Measurements from ENCODE around the gene ZNF382. TPM values are rescaled to one million over a fixed set of nuclear protein-coding genes. Genes with fewer than 3 reads are reported as not detected.

ZNF382 gene
- total RNA-seq (1 to 10 TPM; 4.2 to 4.4 TPM), total RNA-seq (5.6 to 37.9 (median 17.6) reads per million in 172 experiments)
- polyA plus RNA-seq (2013, experiment 1 of 2) = 10.5 TPM
- 8.2 TPM for polyA plus RNA-seq (2013, experiment 2 of 2)

DNA sequence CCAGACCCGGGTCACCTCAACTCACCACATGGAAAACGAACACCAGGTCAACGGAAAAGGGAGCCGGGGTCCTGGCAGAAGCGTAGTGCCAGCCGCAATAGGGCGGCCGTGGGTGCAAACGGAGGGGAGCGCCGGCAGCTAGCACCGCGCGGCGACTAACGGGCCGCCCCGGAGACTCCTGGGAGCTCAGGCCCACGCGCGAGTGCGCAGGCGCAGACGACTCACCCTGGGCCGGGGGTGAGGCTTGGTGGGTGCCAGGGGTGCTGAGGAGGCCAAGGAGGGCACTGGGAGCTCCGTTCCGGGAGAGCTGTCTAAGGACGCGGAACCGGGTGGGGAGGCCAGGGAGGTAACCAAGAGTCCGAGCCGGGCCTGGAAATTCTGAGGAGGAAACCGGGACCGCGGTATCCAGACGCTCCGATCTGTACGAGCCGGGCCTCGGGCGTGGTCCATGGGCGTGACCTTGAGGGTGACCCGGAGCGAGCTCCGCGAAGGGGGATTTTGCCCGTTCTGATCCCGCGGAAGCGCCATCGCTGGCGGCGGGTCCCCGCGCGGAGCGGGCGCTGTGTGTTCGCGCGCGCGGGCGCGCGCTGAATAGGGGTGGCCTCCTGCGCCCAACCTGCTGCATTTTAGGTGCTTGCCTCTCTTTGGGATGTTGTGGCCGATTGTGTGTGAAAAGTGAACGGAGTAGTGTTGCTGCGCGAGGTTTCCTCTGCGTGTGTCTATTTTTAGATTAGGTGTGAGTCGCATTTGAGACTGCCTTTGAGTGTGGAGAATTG is at the start of gene ZNF382:
Gene ZNF382, plus strand, starts transcription at position 213 of the 776 bp plus-strand sequence. CDS start 4,602 bp downstream, outside the sequence.
- H3K36me3 Mint-ChIP-seq (ENCODE audit: low read depth) = peaks cover 61% of the 10 kb centered on the region

DNA sequence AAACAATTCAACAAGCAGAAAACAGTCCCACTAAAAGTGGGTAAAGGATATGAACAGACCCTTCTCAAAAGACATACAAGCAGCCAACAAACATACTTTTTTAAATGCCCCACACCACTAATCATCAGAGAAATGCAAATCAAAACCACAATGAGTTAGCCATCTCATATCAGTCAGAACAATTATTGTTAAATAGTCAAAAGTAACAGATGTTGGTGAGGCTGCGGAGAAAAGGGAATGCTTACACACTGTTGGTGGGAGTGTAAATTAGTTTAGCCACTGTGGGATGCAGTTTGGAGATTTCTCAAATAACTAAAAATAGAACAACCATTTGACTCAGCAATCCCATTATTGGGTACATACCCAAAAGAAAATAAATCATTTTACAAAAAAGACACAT is 40.7 kb upstream of the ZNF382 start:
- TF ChIP-seq, protein P1, sequence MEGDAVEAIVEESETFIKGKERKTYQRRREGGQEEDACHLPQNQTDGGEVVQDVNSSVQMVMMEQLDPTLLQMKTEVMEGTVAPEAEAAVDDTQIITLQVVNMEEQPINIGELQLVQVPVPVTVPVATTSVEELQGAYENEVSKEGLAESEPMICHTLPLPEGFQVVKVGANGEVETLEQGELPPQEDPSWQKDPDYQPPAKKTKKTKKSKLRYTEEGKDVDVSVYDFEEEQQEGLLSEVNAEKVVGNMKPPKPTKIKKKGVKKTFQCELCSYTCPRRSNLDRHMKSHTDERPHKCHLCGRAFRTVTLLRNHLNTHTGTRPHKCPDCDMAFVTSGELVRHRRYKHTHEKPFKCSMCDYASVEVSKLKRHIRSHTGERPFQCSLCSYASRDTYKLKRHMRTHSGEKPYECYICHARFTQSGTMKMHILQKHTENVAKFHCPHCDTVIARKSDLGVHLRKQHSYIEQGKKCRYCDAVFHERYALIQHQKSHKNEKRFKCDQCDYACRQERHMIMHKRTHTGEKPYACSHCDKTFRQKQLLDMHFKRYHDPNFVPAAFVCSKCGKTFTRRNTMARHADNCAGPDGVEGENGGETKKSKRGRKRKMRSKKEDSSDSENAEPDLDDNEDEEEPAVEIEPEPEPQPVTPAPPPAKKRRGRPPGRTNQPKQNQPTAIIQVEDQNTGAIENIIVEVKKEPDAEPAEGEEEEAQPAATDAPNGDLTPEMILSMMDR (IDR thresholded peaks at IDR 0.05) = no peak
- CTCF ChIA-PET = no interaction called here

More for the DNA sequence above, at the start of gene ZNF382:
- ChIA-PET POLR2A (interaction anchor here (0.6 to 2.7 kb wide), 27 partner anchors 9 to 901 kb away, joined by 3 to 42 read pairs (median 6); partner anchors contain the start of genes POLR2I, TBCB, ZFP14 and ZFP82), CTCF (interaction anchor here (0.6 to 1.6 kb wide), 5 partner anchors 20 to 234 kb away, joined by 3 to 6 read pairs (median 3); partner anchors contain the start of genes ZNF529 and ZNF566)
- H3K4me3 Mint-ChIP-seq = peak within 1 kb of the TSS; percentile 85
- peaks cover 4% of the 10 kb centered on the region for H3K36me3 ChIP-seq (ENCODE audit: insufficient read depth, low read length)
- peaks cover 10% of the 10 kb centered on the region for H3K4me1 ChIP-seq (ENCODE audit: insufficient read depth, low read length)
- H3K27me3 Mint-ChIP-seq = no peaks in the 10 kb centered on the region
- peaks cover 2% of the 10 kb centered on the region for H3K9me3 Mint-ChIP-seq
- H3K4me3 ChIP-seq (ENCODE audit: low read length) = peak within 1 kb of the TSS; percentile 87
- H3K27ac Mint-ChIP-seq = peak within 1 kb of the TSS; percentile 83
- no peaks in the 10 kb centered on the region for H3K27me3 ChIP-seq (ENCODE audit: control insufficient read depth in 1 of 2, insufficient read depth in 2 of 2, low read length in 2 of 2)
- peaks cover 28% of the 10 kb centered on the region for H3K4me1 Mint-ChIP-seq (ENCODE audit: low read depth)
- TF ChIP-seq, protein P1 (IDR thresholded peaks at IDR 0.05) = no peak
- peak; percentile 75 for ATAC-seq (ENCODE audit: poor library complexity)
- intact Hi-C loops (cut with DNase I, micrococcal nuclease) = loop anchor here (1.0 to 10.0 kb wide), 6 partner anchors 32 to 230 kb away; partner anchors contain the start of genes ZNF260 (in 2 of the 2), ZNF461 (in 1 of the 2), ZNF529 (in 1 of the 2) and ZNF566 (in 1 of the 2)
- peaks cover 0 to 3% of the 10 kb centered on the region in 2 experiments for H3K9me3 ChIP-seq (ENCODE audit: control insufficient read depth in 1 of 2, insufficient read depth in 1 of 2, low read length in 2 of 2)
- peak; percentile 74 to 92 (median 85) for DNase-seq
- peak within 1 kb of the TSS; percentile 92 to 95 for H3K27ac ChIP-seq (ENCODE audit: low read depth in 1 of 2, low read length in 2 of 2)

DNA sequence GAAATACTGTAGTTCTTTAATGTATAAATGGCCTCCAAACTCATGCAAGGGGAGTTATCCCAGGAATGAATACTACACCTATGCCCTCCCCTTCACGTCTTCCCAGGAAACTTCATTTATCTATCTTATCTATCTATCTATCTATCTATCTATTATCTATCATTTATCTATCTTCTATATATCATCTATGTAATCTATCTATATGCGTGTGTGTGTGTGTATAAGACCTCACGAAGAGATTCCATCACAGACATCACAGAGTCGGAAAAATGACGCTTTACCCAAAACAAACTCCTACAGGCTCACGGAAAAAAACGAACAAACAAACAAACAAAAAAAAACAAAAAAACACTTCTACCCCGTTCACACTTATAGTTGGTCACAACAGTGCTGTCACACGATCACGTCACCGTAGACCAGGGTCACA is 32.5 kb upstream of the ZNF382 start:
- intact Hi-C loops (cut with DNase I, micrococcal nuclease) = loop anchor here (1.0 to 5.0 kb wide), 11 partner anchors 32 to 645 kb away; partner anchors contain the start of genes ZFP14 (in 2 of the 2), ZNF260 (in 2 of the 2), ZNF566 (in 2 of the 2) and ZNF345 (in 1 of the 2)
- Mint-ChIP-seq H3K4me1 (ENCODE audit: low read depth) (peaks cover 43% of the 10 kb centered on the region), H3K36me3 (ENCODE audit: low read depth) (peaks cover 85% of the 10 kb centered on the region), H3K9me3 (peaks cover 6% of the 10 kb centered on the region), H3K27ac (peak overlapping the region; percentile 93), H3K27me3 (no peaks in the 10 kb centered on the region), H3K4me3 (peak overlapping the region; percentile 94)
- H3K4me3 ChIP-seq (ENCODE audit: low read length) = peak overlapping the region; percentile 88
- H3K36me3 ChIP-seq (ENCODE audit: insufficient read depth, low read length) = peaks cover 31% of the 10 kb centered on the region
- TF ChIP-seq, protein P1 (IDR thresholded peaks at IDR 0.05) = no peak
- ATAC-seq (ENCODE audit: poor library complexity) = no peak
- peaks cover 25% of the 10 kb centered on the region for H3K4me1 ChIP-seq (ENCODE audit: insufficient read depth, low read length)
- H3K27ac ChIP-seq (ENCODE audit: low read depth in 1 of 2, low read length in 2 of 2) = peak overlapping the region; percentile 89 to 97
- CTCF ChIA-PET = interaction anchor here (1.2 kb wide), 1 partner anchor 33 kb away, joined by 3 read pairs; the partner anchor contains the start of gene ZNF382
- POLR2A ChIA-PET = interaction anchor here (0.7 to 2.0 kb wide), 18 partner anchors 24 to 1022 kb away, joined by 3 to 42 read pairs (median 5); partner anchors contain the start of genes POLR2I, TBCB, ZFP14 and ZFP82
- DNase-seq = no peak
- H3K9me3 ChIP-seq (ENCODE audit: control insufficient read depth in 1 of 2, insufficient read depth in 1 of 2, low read length in 2 of 2) = peaks cover 16 to 20% of the 10 kb centered on the region in 2 experiments
- H3K27me3 ChIP-seq (ENCODE audit: control insufficient read depth in 1 of 2, insufficient read depth in 2 of 2, low read length in 2 of 2) = no peaks in the 10 kb centered on the region

More for the DNA sequence above, 40.7 kb upstream of the ZNF382 start:
- intact Hi-C loops (cut with DNase I, micrococcal nuclease) = no loop called here
- peaks cover 60% of the 10 kb centered on the region for H3K36me3 ChIP-seq (ENCODE audit: insufficient read depth, low read length)
- no peaks in the 10 kb centered on the region for H3K27me3 ChIP-seq (ENCODE audit: control insufficient read depth in 1 of 2, insufficient read depth in 2 of 2, low read length in 2 of 2)
- no peak overlapping the region for H3K27ac ChIP-seq (ENCODE audit: low read depth in 1 of 2, low read length in 2 of 2)
- DNase-seq = no peak
- ATAC-seq (ENCODE audit: poor library complexity) = no peak
- Mint-ChIP-seq H3K36me3 (ENCODE audit: low read depth) (peaks cover 100% of the 10 kb centered on the region), H3K27ac (no peak overlapping the region), H3K4me1 (ENCODE audit: low read depth) (peaks cover 18% of the 10 kb centered on the region), H3K9me3 (peaks cover 26% of the 10 kb centered on the region), H3K4me3 (no peak overlapping the region), H3K27me3 (no peaks in the 10 kb centered on the region)
- H3K4me3 ChIP-seq (ENCODE audit: low read length) = no peak overlapping the region
- no peaks in the 10 kb centered on the region for H3K4me1 ChIP-seq (ENCODE audit: insufficient read depth, low read length)
- POLR2A ChIA-PET = no interaction called here
- peaks cover 64 to 94% of the 10 kb centered on the region in 2 experiments for H3K9me3 ChIP-seq (ENCODE audit: control insufficient read depth in 1 of 2, insufficient read depth in 1 of 2, low read length in 2 of 2)

All from CD4-positive, alpha-beta T cell (primary cell).